EL (cell line): Measurements from ENCODE around the gene PLEKHA7.
"Not testable (repeated sequence)": the region's sequence is repeated elsewhere in the genome, so short reads cannot be mapped to it uniquely, and the experiment has no call there.

Experiments used
- DNase-seq: peaks from one replicate; pipeline ENCODE4 v3.0.0-alpha.2; 2016

The PLEKHA7 gene

GRCh38 chr11:16973338-16973964 is 40.8 kb downstream of the PLEKHA7 start:
- DNase-seq = no peak

GRCh38 chr11:16969010-16969999 is 44.9 kb downstream of the PLEKHA7 start:
- no peak for DNase-seq

- no peak for DNase-seq
These were observed 46.0 kb downstream of the PLEKHA7 start for GRCh38 chr11:16968196-16968595.

GRCh38 chr11:16966930-16967671 is 47.1 kb downstream of the PLEKHA7 start:
- no peak for DNase-seq

- no peak for DNase-seq
These were observed 49.7 kb downstream of the PLEKHA7 start for GRCh38 chr11:16964501-16964900.

GRCh38 chr11:16963316-16963876 is 50.8 kb downstream of the PLEKHA7 start:
- DNase-seq = no peak

GRCh38 chr11:16962589-16962988 is 51.6 kb downstream of the PLEKHA7 start:
- not testable (repeated sequence) for DNase-seq

GRCh38 chr11:16962146-16962545 is 52.1 kb downstream of the PLEKHA7 start:
- DNase-seq = no peak

- no peak for DNase-seq
These were observed 54.0 kb downstream of the PLEKHA7 start for GRCh38 chr11:16960250-16960649.

- DNase-seq = no peak
These were observed 54.6 kb downstream of the PLEKHA7 start for GRCh38 chr11:16959602-16960001.

GRCh38 chr11:16958833-16959232 is 55.4 kb downstream of the PLEKHA7 start:
- no peak for DNase-seq

GRCh38 chr11:16956538-16957153 is 57.6 kb downstream of the PLEKHA7 start:
- DNase-seq = no peak

- no peak for DNase-seq
These were observed 60.6 kb downstream of the PLEKHA7 start for GRCh38 chr11:16953663-16954062.

GRCh38 chr11:16946477-16947282 is 67.5 kb downstream of the PLEKHA7 start:
- DNase-seq = no peak

GRCh38 chr11:16945671-16946469 is 68.3 kb downstream of the PLEKHA7 start:
- peak; percentile 62 for DNase-seq

- no peak for DNase-seq
These were observed 71.3 kb downstream of the PLEKHA7 start for GRCh38 chr11:16942911-16943310.

GRCh38 chr11:16942342-16942741 is 71.9 kb downstream of the PLEKHA7 start:
- DNase-seq = no peak

GRCh38 chr11:16941935-16942334 is 72.3 kb downstream of the PLEKHA7 start:
- DNase-seq = no peak

GRCh38 chr11:16938061-16938460 is 76.2 kb downstream of the PLEKHA7 start:
- DNase-seq = no peak

GRCh38 chr11:16936643-16937042 is 77.6 kb downstream of the PLEKHA7 start:
- DNase-seq = no peak
